Aorta (tissue), 5 donors: ENCODE measurements around the gene NXPH3. TPM values are rescaled to one million over a fixed set of nuclear protein-coding genes. Genes with fewer than 3 reads are reported as not detected.

ENCODE experiments used
- ATAC-seq: fragments of 200-7000 bp; cut with Tn5 transposase; one replicate; pipeline ENCODE4 v1.9.1; 2022; ENCODE audit warnings: moderate library complexity; ENCODE audit not compliant: low FRiP score
- DNase-seq, 2 donors: peaks; one replicate each; pipeline ENCODE4 v3.0.0-alpha.2; 2020
- H3K27ac ChIP-seq, 2 donors: one replicate each; pipeline ENCODE4 v1.5.1; 2013; ENCODE audit warnings: low read length in 2 of 2, mild to moderate bottlenecking in 2 of 2, moderate library complexity in 2 of 2, control low read depth in 1 of 2, inconsistent platforms in 1 of 2, low read depth in 1 of 2
- H3K27me3 ChIP-seq, 2 donors: one replicate each; pipeline ENCODE4 v1.6.1; 2013; ENCODE audit warnings: control low read depth in 1 of 2, low read length in 1 of 2, mild to moderate bottlenecking in 1 of 2, moderate library complexity in 1 of 2; ENCODE audit not compliant: insufficient read depth in 2 of 2, control insufficient read depth in 1 of 2
- H3K36me3 ChIP-seq, 2 donors: one replicate each; pipeline ENCODE4 v1.6.1; 2013; ENCODE audit warnings: control low read depth in 1 of 2, low read length in 1 of 2, mild to moderate bottlenecking in 1 of 2; ENCODE audit not compliant: insufficient read depth in 2 of 2, control insufficient read depth in 1 of 2
- H3K4me1 ChIP-seq, 2 donors: one replicate each; pipeline ENCODE4 v1.6.1; 2013; ENCODE audit warnings: low read length in 2 of 2, control low read depth in 1 of 2, mild to moderate bottlenecking in 1 of 2, moderate library complexity in 1 of 2; ENCODE audit not compliant: insufficient read depth in 2 of 2, control insufficient read depth in 1 of 2
- H3K4me3 ChIP-seq, 2 donors: one replicate each; pipeline ENCODE4 v1.5.1; 2013; ENCODE audit warnings: low read length in 2 of 2, control low read depth in 1 of 2, mild to moderate bottlenecking in 1 of 2
- H3K9me3 ChIP-seq: one replicate; pipeline ENCODE4 v1.6.1; 2013; ENCODE audit warnings: mild to moderate bottlenecking, low read length; ENCODE audit not compliant: control insufficient read depth
- WGBS, 2 donors: extraction: QIAGEN DNeasy Blood & Tissue Kit; methylation state at CpG; one replicate each; pipeline ENCODE4 v1.1.7; 2013; 5-methylcytosine and 5-hydroxymethylcytosine counted together
- intact Hi-C, 2 donors: fragments of 100-400 bp; cut with DNase I; formaldehyde crosslinking; loops; one replicate each; pipeline versions ENCODE4 v1.14.2 to v1.15.0; 2022
- polyA plus RNA-seq, 2 donors: library from polyadenylated mRNA; stranded (reverse); fragments of 200-250 nt; gene quantifications; one replicate each; pipeline ENCODE4 v1.2.3, GENCODE V29; 2013
- total RNA-seq, 2 donors: library from RNA; stranded (reverse); fragmentation: NEBNext Ultra II Directional; extraction: Animal tissue kit (Norgen Biotek cat#: 25700); gene quantifications; one replicate each; pipeline ENCODE4 v1.2.1, GENCODE V29; 2021
- donor health status: healthy with polysubstance abuse.
- donor health status: Bipolar disorder and iron deficiency.
- donor health status: DM: no; HTN: no; CAD: no.
- donor health status: DM: no; HTN: no; CAD: no.
- donor health status: DM: yes; HTN: yes; CAD: no.

Gene NXPH3
- total and polyA plus RNA-seq, 4 donors = 40.4 to 87.5 (median 65.5) TPM

DNA sequence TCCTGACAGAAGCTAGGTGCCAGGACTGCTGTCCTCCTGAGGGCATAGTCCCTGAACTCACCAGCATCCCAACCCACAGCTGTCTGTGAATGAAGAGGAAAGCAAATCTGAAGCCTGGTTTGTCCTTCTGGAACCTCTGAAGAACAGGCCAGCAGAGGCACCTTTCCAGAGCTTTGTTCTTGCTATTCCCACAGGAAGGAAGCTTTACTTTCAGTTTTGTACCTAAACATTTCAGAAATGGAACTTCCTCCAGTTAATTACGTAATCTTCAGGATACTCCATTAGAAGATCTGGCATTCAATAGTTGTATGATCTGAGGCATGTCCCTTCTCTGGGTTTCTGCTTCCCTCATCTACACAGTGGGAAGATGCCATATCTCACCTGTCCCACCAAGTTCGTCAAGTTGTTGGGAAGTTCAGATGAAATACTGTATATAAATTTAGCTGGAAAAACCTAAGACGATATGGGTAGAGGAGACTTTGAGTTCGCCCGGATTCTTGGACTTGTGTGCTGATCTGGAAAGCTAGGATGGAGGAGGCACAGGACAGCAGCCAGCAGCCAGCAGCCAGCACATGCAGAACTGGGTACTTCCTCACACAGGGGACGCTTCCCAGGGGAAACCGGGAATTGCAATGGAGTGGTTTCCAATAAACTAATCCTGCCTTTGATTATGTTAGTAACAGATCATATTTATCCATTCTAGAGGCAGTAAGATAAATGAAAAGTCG is 22.4 kb downstream of the NXPH3 start:
- peaks cover 6 to 10% of the 10 kb centered on the region in 2 donors for H3K36me3 ChIP-seq
- H3K4me3 ChIP-seq = no peak overlapping the region
- intact Hi-C loops = loop anchor here in 1 of 2 donors (5.0 kb wide), 1 partner anchor 74 kb away; no protein-coding TSS in a partner anchor
- DNase-seq (no peak), ATAC-seq (no peak)
- 45 to 52% methylated on average over 8 of the region's 8 CpGs for WGBS, 2 donors
- no peaks in the 10 kb centered on the region for H3K27me3 ChIP-seq
- H3K4me1 ChIP-seq = no peaks in the 10 kb centered on the region
- H3K27ac ChIP-seq = peak overlapping the region in 1 of 2 donors; percentile 41
- H3K9me3 ChIP-seq = no peaks in the 10 kb centered on the region

DNA sequence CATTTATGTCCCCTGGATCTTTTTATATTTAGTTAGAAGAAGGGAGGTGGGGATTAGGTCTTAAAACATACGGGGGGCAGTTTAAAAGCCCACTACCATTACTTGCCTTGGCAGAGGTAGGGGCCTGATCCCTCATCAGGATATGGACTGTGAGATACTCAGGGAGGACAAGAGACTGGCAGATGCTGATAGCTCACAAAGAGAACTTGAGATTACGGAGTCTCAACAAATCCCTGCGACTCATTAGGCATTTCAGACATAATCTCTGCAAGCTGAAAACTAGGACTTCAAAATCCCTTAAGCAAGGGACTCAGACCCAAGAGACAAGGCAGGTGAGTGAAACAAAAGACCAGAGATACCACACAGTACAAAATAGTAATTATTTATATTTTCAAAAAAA is 23.2 kb downstream of the NXPH3 start:
- Histone ChIP-seq H3K27ac (no peak overlapping the region), H3K27me3 (no peaks in the 10 kb centered on the region), H3K9me3 (no peaks in the 10 kb centered on the region), H3K4me3 (no peak overlapping the region), H3K36me3 (peaks cover 6 to 10% of the 10 kb centered on the region in 2 donors), H3K4me1 (peaks cover 0 to 3% of the 10 kb centered on the region in 2 donors)
- intact Hi-C loops = loop anchor here in 1 of 2 donors (5.0 kb wide), 1 partner anchor 73 kb away; no protein-coding TSS in a partner anchor
- 90 to 94% methylated on average over 3 of the region's 3 CpGs for WGBS, 2 donors
- no peak for DNase-seq
- no peak for ATAC-seq

DNA sequence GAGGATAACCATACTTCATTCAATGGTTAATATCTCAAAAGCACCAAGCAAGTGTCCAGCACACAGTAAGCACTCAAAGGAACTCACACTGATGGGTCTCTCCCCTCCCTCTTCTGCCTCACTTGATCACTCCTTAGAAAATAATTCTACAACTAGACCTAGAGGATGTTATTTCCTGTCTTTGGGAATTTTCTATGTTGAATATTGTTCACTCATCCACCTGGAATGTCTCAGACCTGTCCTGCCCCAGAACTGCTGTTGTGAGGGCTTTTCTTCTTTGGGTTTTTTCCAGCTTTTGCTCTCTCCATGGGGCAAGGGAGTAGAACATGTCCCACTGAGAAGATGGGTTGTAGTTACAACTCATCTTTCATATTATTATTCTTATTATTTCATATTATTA is 25.3 kb downstream of the NXPH3 start:
- H3K4me1 ChIP-seq = peaks cover 0 to 3% of the 10 kb centered on the region in 2 donors
- no peak overlapping the region for H3K27ac ChIP-seq
- H3K36me3 ChIP-seq = peaks cover 6 to 8% of the 10 kb centered on the region in 2 donors
- H3K9me3 ChIP-seq = no peaks in the 10 kb centered on the region
- ATAC-seq (no peak), DNase-seq (no peak)
- intact Hi-C loops = no loop called here
- H3K4me3 ChIP-seq = no peak overlapping the region
- H3K27me3 ChIP-seq = no peaks in the 10 kb centered on the region

DNA sequence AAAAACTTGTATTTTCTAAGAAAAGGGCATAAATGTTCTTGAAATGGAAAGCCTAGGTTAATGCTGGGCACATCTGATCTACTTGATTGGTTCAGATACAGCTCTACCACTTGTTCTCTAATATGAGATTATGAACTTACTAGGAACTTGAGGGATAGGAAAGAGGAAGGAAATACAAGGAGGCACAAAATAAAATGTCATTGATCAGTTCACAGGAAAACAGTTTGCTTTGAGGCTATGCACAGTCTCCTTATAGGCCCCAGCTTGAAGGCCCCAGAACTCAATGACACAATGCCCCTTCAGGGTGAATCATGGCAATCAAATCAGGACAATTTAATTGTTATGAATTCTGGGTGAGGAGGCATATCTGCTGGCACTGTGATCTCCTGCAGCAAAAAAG is 27.1 kb downstream of the NXPH3 start:
- H3K4me1 ChIP-seq = peaks cover 0 to 3% of the 10 kb centered on the region in 2 donors
- H3K9me3 ChIP-seq = no peaks in the 10 kb centered on the region
- peaks cover 4 to 8% of the 10 kb centered on the region in 2 donors for H3K36me3 ChIP-seq
- H3K27ac ChIP-seq = peak overlapping the region in 1 of 2 donors; percentile 57
- DNase-seq (no peak), ATAC-seq (peak; percentile 30)
- intact Hi-C loops = no loop called here
- no peak overlapping the region for H3K4me3 ChIP-seq
- H3K27me3 ChIP-seq = no peaks in the 10 kb centered on the region

DNA sequence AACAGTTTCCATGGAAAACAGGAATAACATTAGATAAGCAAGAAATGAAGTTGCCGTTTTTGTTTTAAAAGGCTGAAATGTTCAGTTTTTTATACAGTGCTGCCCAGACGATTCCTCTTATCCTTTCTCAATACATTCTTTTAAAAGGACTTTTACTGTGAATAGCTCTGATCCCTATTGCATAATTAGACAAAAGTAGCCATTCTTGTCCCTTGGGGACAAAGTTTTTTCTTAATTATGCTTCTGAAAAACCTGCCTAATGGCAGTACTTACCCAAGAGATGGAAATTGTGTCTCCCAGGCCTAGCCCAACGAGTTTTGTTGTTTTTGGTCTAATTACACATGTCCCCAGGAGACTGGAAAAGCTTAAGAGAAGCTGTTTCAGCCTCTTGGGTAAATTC is 27.6 kb downstream of the NXPH3 start:
- peaks cover 3 to 8% of the 10 kb centered on the region in 2 donors for H3K36me3 ChIP-seq
- peak; percentile 37 for ATAC-seq
- 3 to 5% methylated on average over 3 of the region's 3 CpGs for WGBS, 2 donors

DNA sequence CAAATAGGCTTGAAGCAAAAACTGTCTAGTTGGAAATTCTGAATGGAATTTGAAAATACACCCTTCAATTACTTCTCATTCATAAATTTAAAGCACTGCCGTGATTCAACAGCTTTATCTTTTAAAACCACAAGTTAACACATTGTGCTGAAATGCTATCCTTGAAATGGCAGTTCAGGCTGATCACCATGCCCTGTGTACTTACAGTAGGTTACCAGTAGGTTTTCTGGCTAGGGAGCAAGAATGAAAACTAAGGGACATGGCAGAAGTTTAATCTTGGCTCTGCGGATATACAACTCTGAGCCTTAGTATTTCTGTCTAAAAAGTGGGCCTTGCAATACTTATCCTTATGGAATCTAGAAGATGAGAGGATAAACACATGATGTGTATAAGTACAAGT is 28.0 kb downstream of the NXPH3 start:
- intact Hi-C loops = no loop called here
- H3K36me3 ChIP-seq = peaks cover 3 to 8% of the 10 kb centered on the region in 2 donors
- ATAC-seq (peak; percentile 50), DNase-seq (no peak)
- no peaks in the 10 kb centered on the region for H3K9me3 ChIP-seq
- peaks cover 0 to 5% of the 10 kb centered on the region in 2 donors for H3K4me1 ChIP-seq
- WGBS, 2 donors = 25 to 26% methylated on average over 2 of the region's 2 CpGs
- H3K27ac ChIP-seq = peak overlapping the region; percentile 19 to 32
- H3K4me3 ChIP-seq = no peak overlapping the region
- no peaks in the 10 kb centered on the region for H3K27me3 ChIP-seq

More for the DNA sequence above, 27.6 kb downstream of the NXPH3 start:
- no peak overlapping the region for H3K27ac ChIP-seq
- no peak overlapping the region for H3K4me3 ChIP-seq
- intact Hi-C loops = no loop called here
- H3K9me3 ChIP-seq = no peaks in the 10 kb centered on the region
- DNase-seq = no peak
- H3K4me1 ChIP-seq = peaks cover 0 to 5% of the 10 kb centered on the region in 2 donors
- no peaks in the 10 kb centered on the region for H3K27me3 ChIP-seq

DNA sequence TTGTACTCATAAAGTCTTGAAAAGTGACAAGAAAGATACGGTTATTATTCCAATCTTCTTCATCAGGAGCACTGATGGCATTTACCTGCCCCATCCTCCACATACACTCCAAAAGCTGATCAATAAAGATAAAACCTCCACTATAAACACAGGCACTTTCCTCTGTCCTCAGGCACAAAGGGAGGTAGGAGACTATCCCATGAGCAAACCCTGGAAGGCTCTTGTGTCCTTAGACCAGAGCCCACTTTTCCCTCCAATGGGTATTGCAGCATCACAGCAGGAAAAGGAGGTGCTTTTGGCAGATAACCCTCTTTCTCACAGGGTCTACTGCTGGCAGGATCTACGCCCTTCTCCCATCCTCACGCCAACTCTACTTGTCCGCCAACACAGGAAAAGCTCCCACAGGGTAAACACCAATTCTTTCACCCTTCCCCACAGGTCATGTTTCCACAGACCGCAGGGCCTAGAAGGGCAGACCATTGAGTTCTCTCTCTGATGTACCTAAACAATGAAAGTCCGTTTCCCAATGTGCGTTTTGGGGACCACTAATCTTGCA is 28.7 kb downstream of the NXPH3 start:
- Histone ChIP-seq H3K4me1 (peaks cover 0 to 5% of the 10 kb centered on the region in 2 donors), H3K36me3 (peaks cover 3 to 10% of the 10 kb centered on the region in 2 donors), H3K27ac (no peak overlapping the region), H3K9me3 (no peaks in the 10 kb centered on the region), H3K27me3 (no peaks in the 10 kb centered on the region), H3K4me3 (no peak overlapping the region)
- DNase-seq (no peak), ATAC-seq (no peak)
- intact Hi-C loops = no loop called here
- WGBS, 2 donors = 83 to 84% methylated on average over 7 of the region's 7 CpGs

DNA sequence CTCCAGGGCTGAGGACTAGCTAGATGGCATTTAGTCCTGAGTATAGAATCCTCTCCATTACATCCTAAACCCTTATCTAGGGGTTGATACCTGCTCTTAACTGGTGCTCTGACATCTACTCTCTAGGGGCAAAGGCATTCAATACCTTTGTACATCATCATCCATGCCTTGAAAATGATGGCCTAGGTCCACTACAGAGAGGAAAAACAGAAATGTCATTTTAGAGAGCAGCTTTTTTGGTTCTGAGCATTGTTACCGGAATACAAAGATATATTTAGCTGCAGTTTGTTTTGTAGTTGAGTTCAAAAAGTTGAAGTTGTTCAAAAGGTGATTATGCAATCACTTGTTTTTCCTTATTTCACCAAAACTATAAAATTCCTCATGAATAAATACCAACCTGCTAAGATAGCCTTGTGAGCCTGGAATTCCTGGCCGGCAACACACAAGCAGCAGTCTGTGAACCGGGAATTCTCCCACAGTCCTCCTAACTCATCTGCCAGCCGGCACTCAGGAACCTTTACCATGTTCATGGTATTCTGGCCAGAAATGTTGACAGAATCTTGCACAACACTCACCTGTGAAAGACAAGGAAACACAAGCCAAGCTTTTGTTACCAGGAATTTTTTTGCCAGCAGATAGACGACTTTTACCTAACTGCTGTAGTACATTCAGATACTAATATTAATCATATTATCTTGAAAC is 35.4 kb downstream of the NXPH3 start:
- Histone ChIP-seq H3K36me3 (peaks cover 4 to 5% of the 10 kb centered on the region in 2 donors), H3K9me3 (no peaks in the 10 kb centered on the region), H3K27me3 (no peaks in the 10 kb centered on the region), H3K27ac (peak overlapping the region; percentile 87 to 90), H3K4me1 (peaks cover 2 to 5% of the 10 kb centered on the region in 2 donors), H3K4me3 (no peak overlapping the region)
- DNase-seq = no peak
- intact Hi-C loops = no loop called here
- WGBS, 2 donors = 13 to 15% methylated on average over 5 of the region's 5 CpGs
- ATAC-seq = no peak
